ENCODE results near the gene PFKFB2.

DNA sequence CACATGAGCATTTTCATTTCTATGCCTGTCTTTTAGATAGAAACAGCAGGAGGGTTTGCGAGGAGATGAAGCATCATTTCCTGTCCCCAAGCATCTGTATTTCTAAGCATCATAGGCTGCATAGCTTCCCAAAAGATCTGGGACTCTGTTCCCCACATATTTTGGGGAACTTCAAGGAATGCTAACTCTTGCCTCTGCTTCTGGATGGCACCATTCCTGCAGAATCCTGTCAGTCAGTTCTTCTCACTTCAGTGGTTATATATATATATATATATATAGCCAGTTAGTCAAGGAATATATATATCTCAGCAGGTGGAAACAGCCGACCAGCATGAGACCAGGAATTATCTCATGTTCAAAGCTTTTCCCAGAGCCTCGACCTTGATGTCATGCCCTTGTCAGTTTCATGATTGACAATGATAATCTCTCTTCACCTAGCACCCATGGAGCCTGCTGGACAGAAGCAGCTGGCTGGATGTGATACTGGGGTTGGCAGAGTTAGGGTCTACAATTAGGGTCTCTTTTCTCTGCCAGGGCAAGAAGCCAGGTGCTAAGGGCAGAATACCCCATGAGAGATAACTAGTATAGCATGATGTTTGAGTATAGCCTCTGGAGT is 2.4 kb downstream of the PFKFB2 start:
- TF ChIP-seq POLR2A (IDR thresholded peaks at IDR 0.05; ENCODE audit: low read length) (no peak), GATA1 (IDR thresholded peaks at IDR 0.05; ENCODE audit: low read depth, low read length) (no peak)

Measured in erythroblast (primary cell).